Endothelial cell of umbilical vein (primary cell): ENCODE measurements around the gene SRGAP3. TPM values are rescaled to one million over a fixed set of nuclear protein-coding genes. Genes with fewer than 3 reads are reported as not detected.

Experiments
- BruUV-seq: library from RNA; stranded (reverse); fragments of 400-500 nt; replicated peaks from 2 replicates; lab custom pipeline; 2021; lab: Mats Ljungman, UMichigan
- CTCF ChIA-PET: fragments of 300-600, 350-600 bp; sonication (Branson Sonifier 250); formaldehyde crosslinking; loops from one replicate; lab custom pipeline; 2021; ENCODE audit warnings: antibody characterized with exemption, inconsistent platforms; lab: Charles Lee
- POLR2A ChIA-PET: fragments of 300-600, 350-600 bp; sonication (Branson Sonifier 250); formaldehyde crosslinking; loops from one replicate; lab custom pipeline; 2021; ENCODE audit warnings: antibody characterized with exemption, inconsistent platforms; lab: Charles Lee
- DNase-seq: peaks from one replicate; pipeline ENCODE4 v3.0.0-alpha.2; 2011; ENCODE audit warnings: low read depth, low spot score
- FAIRE-seq: peaks from 2 replicates; lab custom pipeline; 2011; peaks lifted over from hg19 to GRCh38; lab: Jason Lieb, UNC
- H2AFZ ChIP-seq: 2 replicates; pipeline ENCODE4 v1.6.0; 2012; ENCODE audit warnings: low read depth, low read length, control low read depth, inconsistent platforms
- H3K27ac ChIP-seq: 2 replicates; pipeline ENCODE4 v1.5.1; 2011; ENCODE audit warnings: low read depth, mild to moderate bottlenecking, control low read depth, low read length, moderate library complexity; ENCODE audit not compliant: insufficient read depth
- H3K27me3 ChIP-seq, 2 experiments: 2 replicates each; pipeline versions ENCODE4 v1.6.0 to v1.6.1; 2011; ENCODE audit warnings: low read length in 2 of 2, mixed read lengths in 1 of 2; ENCODE audit not compliant: control insufficient read depth in 2 of 2, insufficient read depth in 2 of 2
- H3K36me3 ChIP-seq, 2 experiments: 2 replicates in 1 of 2; 3 replicates in 1 of 2; pipeline ENCODE4 v1.5.1; 2011; ENCODE audit warnings: low read length in 2 of 2, mild to moderate bottlenecking in 1 of 2, moderate library complexity in 1 of 2; ENCODE audit not compliant: control insufficient read depth in 2 of 2, insufficient read depth in 2 of 2; ENCODE audit errors: extremely low read depth in 1 of 2
- H3K4me1 ChIP-seq: 3 replicates; pipeline ENCODE4 v1.5.1; 2011; ENCODE audit warnings: mild to moderate bottlenecking, low read length; ENCODE audit not compliant: control insufficient read depth, insufficient read depth; ENCODE audit errors: extremely low read depth
- H3K4me2 ChIP-seq: 2 replicates; pipeline ENCODE4 v1.6.1; 2011; ENCODE audit warnings: low read length, control low read depth, mixed read lengths; ENCODE audit not compliant: insufficient read depth
- H3K4me3 ChIP-seq, 3 experiments: fragments of 200-600 bp in 1 of 3; sonication (generic), shearing (Covaris generic) in 1 of 3; replicated peaks in 1 of 3; 2 replicates each; pipeline ENCODE4 v1.5.1; 2011 to 2016; ENCODE audit warnings: control low read depth in 3 of 3, low read length in 3 of 3, mild to moderate bottlenecking in 2 of 3, inconsistent platforms in 1 of 3, low read depth in 1 of 3, moderate library complexity in 1 of 3; ENCODE audit not compliant: insufficient read depth in 1 of 3
- H3K79me2 ChIP-seq: 2 replicates; pipeline ENCODE4 v1.6.0; 2012; ENCODE audit warnings: low read length, inconsistent platforms; ENCODE audit not compliant: control insufficient read depth, insufficient read depth
- H3K9ac ChIP-seq: replicated peaks from 2 replicates; pipeline ENCODE3; 2011; ENCODE audit warnings: low read length, control low read depth; ENCODE audit not compliant: insufficient read depth; ENCODE audit errors: extremely low read depth
- H3K9me1 ChIP-seq: replicated peaks from 3 replicates; pipeline ENCODE4 v1.6.0; 2011; ENCODE audit warnings: mild to moderate bottlenecking, low read length; ENCODE audit not compliant: control insufficient read depth, insufficient read depth; ENCODE audit errors: extremely low read depth
- H3K9me3 ChIP-seq: replicated peaks from 2 replicates; pipeline ENCODE4 v1.5.1; 2012; ENCODE audit warnings: low read length, inconsistent platforms; ENCODE audit not compliant: control insufficient read depth, insufficient read depth
- H4K20me1 ChIP-seq: replicated peaks from 2 replicates; pipeline ENCODE3; 2011; ENCODE audit warnings: mild to moderate bottlenecking, low read length; ENCODE audit not compliant: control insufficient read depth, insufficient read depth; ENCODE audit errors: extremely low read depth
- MYC ChIP-seq: IDR thresholded peaks from one replicate; pipeline ENCODE4 v1.6.1; 2011; ENCODE audit warnings: mild to moderate bottlenecking, low read depth, low read length
- POLR2A ChIP-seq: IDR thresholded peaks from 2 replicates; pipeline ENCODE4 v1.6.1; 2012; ENCODE audit warnings: low read depth, mild to moderate bottlenecking, control low read depth, low read length
- POLR2AphosphoS5 ChIP-seq: IDR thresholded peaks from 2 replicates; pipeline ENCODE4 v1.6.1; 2012; ENCODE audit warnings: low read depth, mild to moderate bottlenecking, control low read depth, low read length, moderate library complexity; ENCODE audit not compliant: insufficient read depth
- dilution Hi-C: fragments of 300-500 bp; cut with MboI; formaldehyde crosslinking; loops from one replicate; pipeline ENCODE4 v1.15.0; 2019; ENCODE audit warnings: low sequenced_read_pairs; ENCODE audit not compliant: extremely low pct_ligation_motif_present
- intact Hi-C: fragments of 100-400 bp; cut with micrococcal nuclease; formaldehyde crosslinking; loops from one replicate; pipeline ENCODE4 v1.10.0; 2022
- polyA plus RNA-seq, 4 experiments: library from polyadenylated mRNA; depleted of rRNA in 3 of 4; stranded (reverse) in 3 of 4; unstranded in 1 of 4; fragments of >200 nt; gene quantifications; 2 replicates each; pipeline versions ENCODE4 v1.2.1 to v1.2.3, GENCODE V29; 2011 to 2012; ENCODE audit warnings: missing spikeins in 1 of 4
- total RNA-seq: library from RNA; stranded (reverse); gene quantifications from 2 replicates; pipeline ENCODE4 v1.2.3, GENCODE V29; 2021

SRGAP3 gene
- total and polyA plus RNA-seq, 2 donors (not counting 3 experiments of a cell fraction or from before 2014, with no cell fraction given): 0.06 TPM; not detected in 1

DNA sequence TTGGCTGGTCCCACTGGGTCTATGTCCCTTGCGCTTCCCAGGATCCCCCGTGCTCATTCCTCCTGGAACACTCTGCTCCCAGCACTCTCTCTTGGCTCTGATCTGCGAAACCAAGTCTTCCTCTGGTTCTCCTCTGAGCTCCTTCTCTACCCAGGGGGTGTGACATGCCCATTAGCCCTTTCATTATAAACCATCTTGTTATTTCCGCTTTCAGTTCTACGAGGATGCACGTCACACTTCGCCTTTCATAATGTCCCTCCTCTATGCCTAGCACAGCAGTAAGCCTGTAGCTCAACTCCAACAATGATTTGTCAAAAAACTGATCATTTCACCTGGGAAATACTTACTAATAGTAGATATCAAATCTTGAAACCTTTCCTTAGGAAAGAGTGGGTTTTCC lies 234.2 kb downstream of the SRGAP3 start:
- CTCF ChIA-PET: interaction anchor here (1.0 to 1.9 kb wide), 3 partner anchors 18 to 352 kb away, joined by 3 to 11 read pairs (median 6); no protein-coding TSS in a partner anchor

DNA sequence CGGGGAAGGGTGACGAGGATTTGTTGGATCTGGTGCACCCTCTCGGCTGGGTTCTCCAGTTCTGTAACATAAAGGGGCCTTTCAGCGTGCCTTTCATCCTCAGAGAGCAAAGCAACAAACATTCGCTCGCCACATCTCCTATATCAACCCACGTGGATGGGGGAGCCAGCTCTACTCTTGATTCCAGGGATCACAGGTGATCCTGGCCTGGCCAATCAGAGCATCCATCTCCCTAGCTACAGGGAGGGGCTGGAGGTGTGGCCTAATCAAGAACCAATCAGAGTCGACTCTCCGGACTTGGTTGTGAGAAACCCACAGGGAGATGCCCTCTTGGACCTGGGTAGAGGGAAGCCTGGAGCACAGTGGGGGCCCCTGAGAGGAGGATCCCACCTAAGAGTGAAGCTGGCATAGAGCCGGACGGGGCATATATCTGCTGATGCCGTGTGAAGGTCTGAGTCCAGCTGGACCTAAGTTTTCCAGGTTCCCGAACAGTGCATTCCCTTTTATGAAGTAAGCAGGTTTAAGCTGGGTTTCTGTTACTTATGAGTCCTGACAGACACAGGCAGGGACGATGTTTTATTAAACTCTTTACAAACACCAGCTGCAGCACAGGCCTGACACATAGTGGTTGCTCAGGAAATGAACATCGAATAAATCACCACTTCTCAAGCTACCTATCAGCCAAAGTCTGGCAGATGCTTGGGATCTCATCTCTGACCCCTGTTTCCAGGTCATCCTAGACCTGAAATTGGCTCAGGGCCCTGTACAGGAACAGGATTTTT lies 235.5 kb downstream of the SRGAP3 start:
- Histone ChIP-seq H4K20me1 (no peaks in the 10 kb centered on the region), H3K4me3 (no peak overlapping the region), H3K4me1 (no peaks in the 10 kb centered on the region), H2AFZ (no peak overlapping the region), H3K9me3 (no peaks in the 10 kb centered on the region), H3K27ac (no peak overlapping the region), H3K9me1 (no peaks in the 10 kb centered on the region), H3K79me2 (no peaks in the 10 kb centered on the region), H3K4me2 (no peak overlapping the region), H3K9ac (no peak overlapping the region), H3K36me3 (no peaks in the 10 kb centered on the region), H3K27me3 (no peaks in the 10 kb centered on the region)
- DNase-seq: no peak
- dilution Hi-C loops: no loop called here
- no TSS peak for BruUV-seq
- intact Hi-C loops: no loop called here
- CTCF ChIA-PET: interaction anchor here (1.0 to 1.9 kb wide), 8 partner anchors 12 to 350 kb away, joined by 3 to 11 read pairs (median 3); partner anchors contain the start of gene OXTR
- POLR2A ChIA-PET: no interaction called here
- FAIRE-seq: no peak
- no peak for TF ChIP-seq POLR2A

More for the DNA sequence above, 234.2 kb downstream of the SRGAP3 start:
- no TSS peak for BruUV-seq
- H2AFZ ChIP-seq: no peak overlapping the region
- H4K20me1 ChIP-seq: no peaks in the 10 kb centered on the region
- H3K27me3 ChIP-seq: no peaks in the 10 kb centered on the region
- no peaks in the 10 kb centered on the region for H3K4me1 ChIP-seq
- no peak overlapping the region for H3K9ac ChIP-seq
- no peaks in the 10 kb centered on the region for H3K79me2 ChIP-seq
- no peaks in the 10 kb centered on the region for H3K9me3 ChIP-seq
- no peak overlapping the region for H3K27ac ChIP-seq
- no peaks in the 10 kb centered on the region for H3K36me3 ChIP-seq
- FAIRE-seq (no peak), DNase-seq (no peak)
- H3K4me2 ChIP-seq: no peak overlapping the region
- dilution Hi-C loops (no loop called here), intact Hi-C loops (no loop called here)
- TF ChIP-seq POLR2A (no peak), POLR2AphosphoS5 (no peak), MYC (no peak)
- H3K4me3 ChIP-seq: no peak overlapping the region
- POLR2A ChIA-PET: no interaction called here
- H3K9me1 ChIP-seq: no peaks in the 10 kb centered on the region
